ENCODE results near the gene TAGAP.
A peak's percentile ranks its signal among the peaks of the same experiment; 100 is the strongest.

TAGAP gene

GRCh38 chr6:158999154-158999665 lies 45.6 kb downstream of the TAGAP start:
- DNase-seq, result no peak
- TF ChIP-seq CTCF (IDR thresholded peaks at IDR 0.05; ENCODE audit: low read length), result no peak
- TF ChIP-seq EZH2phosphoT487 (IDR thresholded peaks at IDR 0.05; ENCODE audit: low read length), result no peak
- TF ChIP-seq EZH2 (optimal IDR thresholded peaks at IDR 0.05; ENCODE audit: low read depth, low read length), result no peak
- H3K4me1 ChIP-seq (ENCODE audit: low read length), result no peaks in the 10 kb centered on the region
- peak overlapping the region; percentile 77; the same call in 1 of the 2 replicates for H3K27ac ChIP-seq (ENCODE audit: low read length)
- H3K9me3 ChIP-seq (replicated peaks; ENCODE audit: insufficient read depth, low read length), result no peaks in the 10 kb centered on the region
- no peaks in the 10 kb centered on the region for H3K9me2 ChIP-seq (replicated peaks; ENCODE audit: insufficient read depth, low read length)
- H3F3A ChIP-seq (ENCODE audit: insufficient read depth, low read length), result no peaks in the 10 kb centered on the region
- peak overlapping the region; percentile 65; the same call in 1 of the 2 replicates for H3K9ac ChIP-seq (ENCODE audit: low read length)
- no peaks in the 10 kb centered on the region for H3K36me3 ChIP-seq (replicated peaks; ENCODE audit: insufficient read depth, low read length)
- peak overlapping the region; percentile 84 for H3K4me3 ChIP-seq (ENCODE audit: low read length)
- H3K79me2 ChIP-seq (ENCODE audit: low read length), result no peaks in the 10 kb centered on the region
- H2AFZ ChIP-seq (ENCODE audit: low read length), result peak overlapping the region; percentile 96
- H3K27me3 ChIP-seq (replicated peaks; ENCODE audit: insufficient read depth, low read length), result no peaks in the 10 kb centered on the region
- peak overlapping the region; percentile 86 for H3K4me2 ChIP-seq (ENCODE audit: low read depth, low read length)
- H4K20me1 ChIP-seq (ENCODE audit: insufficient read depth, low read length), result no peaks in the 10 kb centered on the region

GRCh38 chr6:158996856-158997255 lies 47.9 kb downstream of the TAGAP start:
- H2AFZ ChIP-seq (ENCODE audit: low read length), result no peak overlapping the region
- no peaks in the 10 kb centered on the region for H3K27me3 ChIP-seq (replicated peaks; ENCODE audit: insufficient read depth, low read length)
- no peak overlapping the region for H3K27ac ChIP-seq (ENCODE audit: low read length)
- no peak for TF ChIP-seq EZH2phosphoT487 (IDR thresholded peaks at IDR 0.05; ENCODE audit: low read length)
- no peak for TF ChIP-seq CTCF (IDR thresholded peaks at IDR 0.05; ENCODE audit: low read length)
- no peak for TF ChIP-seq EZH2 (optimal IDR thresholded peaks at IDR 0.05; ENCODE audit: low read depth, low read length)
- H3K9ac ChIP-seq (ENCODE audit: low read length), result no peak overlapping the region
- H3K36me3 ChIP-seq (replicated peaks; ENCODE audit: insufficient read depth, low read length), result no peaks in the 10 kb centered on the region
- H3K79me2 ChIP-seq (ENCODE audit: low read length), result no peaks in the 10 kb centered on the region
- H3K4me2 ChIP-seq (ENCODE audit: low read depth, low read length), result no peak overlapping the region
- no peaks in the 10 kb centered on the region for H3F3A ChIP-seq (ENCODE audit: insufficient read depth, low read length)
- no peaks in the 10 kb centered on the region for H4K20me1 ChIP-seq (ENCODE audit: insufficient read depth, low read length)
- no peaks in the 10 kb centered on the region for H3K4me1 ChIP-seq (ENCODE audit: low read length)
- no peaks in the 10 kb centered on the region for H3K9me2 ChIP-seq (replicated peaks; ENCODE audit: insufficient read depth, low read length)
- H3K4me3 ChIP-seq (ENCODE audit: low read length), result no peak overlapping the region
- H3K9me3 ChIP-seq (replicated peaks; ENCODE audit: insufficient read depth, low read length), result no peaks in the 10 kb centered on the region
- no peak for DNase-seq

- Histone ChIP-seq H3F3A (ENCODE audit: insufficient read depth, low read length) (no peaks in the 10 kb centered on the region), H3K9me2 (replicated peaks; ENCODE audit: insufficient read depth, low read length) (no peaks in the 10 kb centered on the region), H4K20me1 (ENCODE audit: insufficient read depth, low read length) (no peaks in the 10 kb centered on the region), H3K9ac (ENCODE audit: low read length) (no peak overlapping the region), H3K4me1 (ENCODE audit: low read length) (no peaks in the 10 kb centered on the region), H3K4me2 (ENCODE audit: low read depth, low read length) (no peak overlapping the region), H3K4me3 (ENCODE audit: low read length) (no peak overlapping the region), H3K27me3 (replicated peaks; ENCODE audit: insufficient read depth, low read length) (no peaks in the 10 kb centered on the region), H3K79me2 (ENCODE audit: low read length) (no peaks in the 10 kb centered on the region), H3K36me3 (replicated peaks; ENCODE audit: insufficient read depth, low read length) (no peaks in the 10 kb centered on the region), H2AFZ (ENCODE audit: low read length) (no peak overlapping the region), H3K9me3 (replicated peaks; ENCODE audit: insufficient read depth, low read length) (no peaks in the 10 kb centered on the region), H3K27ac (ENCODE audit: low read length) (no peak overlapping the region)
- DNase-seq, result no peak
- TF ChIP-seq EZH2phosphoT487 (IDR thresholded peaks at IDR 0.05; ENCODE audit: low read length) (no peak), CTCF (IDR thresholded peaks at IDR 0.05; ENCODE audit: low read length) (no peak), EZH2 (optimal IDR thresholded peaks at IDR 0.05; ENCODE audit: low read depth, low read length) (no peak)
Measured at GRCh38 chr6:158993639-158994038, 51.2 kb downstream of the TAGAP start.
